22Rv1 (cell line): Measurements from ENCODE around the gene UBAC1.

Experiments
- CTCF ChIP-seq: fragments of 450-650 bp; IDR thresholded peaks from 2 replicates; pipeline ENCODE4 v1.5.1; 2017; ENCODE audit warnings: mild to moderate bottlenecking
- ZFX ChIP-seq: fragments of 450-650 bp; IDR thresholded peaks from 2 replicates; pipeline ENCODE4 v1.6.1; 2017; ENCODE audit warnings: antibody characterized with exemption, borderline replicate concordance

- TF ChIP-seq CTCF (no peak), ZFX (no peak)
These were observed 12.7 kb downstream of the UBAC1 start for GRCh38 chr9:135948446-135948845.
